Activated CD4-positive, alpha-beta T cell treated with anti-CD3 and anti-CD28 coated beads, Interleukin-2, Interleukin-6, amounts not matched to agents 100 ng/mL and 50 ng/mL, durations not matched to agents 16 hours and 8 hours (primary cell): ENCODE measurements around the gene CXCR6.
"Not testable (repeated sequence)": the region's sequence is repeated elsewhere in the genome, so short reads cannot be mapped to it uniquely, and the experiment has no call there.

Source experiments
- DNase-seq: peaks from one replicate; pipeline ENCODE4 v3.0.0-alpha.2; 2020

CXCR6 gene

GRCh38 chr3:45992133-45992729 lies 49.0 kb downstream of the CXCR6 start:
- DNase-seq = no peak

- DNase-seq = peak; percentile 53
Measured at GRCh38 chr3:45992821-45993221, 49.6 kb downstream of the CXCR6 start.

GRCh38 chr3:45993421-45994027 lies 50.3 kb downstream of the CXCR6 start:
- DNase-seq = peak; percentile 70

GRCh38 chr3:45994419-45995235 lies 51.4 kb downstream of the CXCR6 start:
- peak; percentile 73 for DNase-seq

- DNase-seq = peak; percentile 92
Measured at GRCh38 chr3:45995236-45996192, 52.2 kb downstream of the CXCR6 start, which contains the start of gene FYCO1. Gene FYCO1, minus strand, starts transcription at chr3:45995824. Its CDS starts 10,914 bp downstream, at chr3:45984910.

GRCh38 chr3:45997499-45997898 lies 54.2 kb downstream of the CXCR6 start:
- not testable (repeated sequence) for DNase-seq

- DNase-seq = no peak
Measured at GRCh38 chr3:45997942-45998341, 54.7 kb downstream of the CXCR6 start.
